ENCODE measurements around the gene GRIN2C.
"Not testable (repeated sequence)": the region's sequence is repeated elsewhere in the genome, so short reads cannot be mapped to it uniquely, and the experiment has no call there.

Gene GRIN2C

GRCh38 chr17:74879308-74879707 lies 19.6 kb upstream of the GRIN2C start:
- DNase-seq (ENCODE audit: low spot score), result no peak

GRCh38 chr17:74878658-74879057 lies 19.0 kb upstream of the GRIN2C start:
- no peak for DNase-seq (ENCODE audit: low spot score)

DNA sequence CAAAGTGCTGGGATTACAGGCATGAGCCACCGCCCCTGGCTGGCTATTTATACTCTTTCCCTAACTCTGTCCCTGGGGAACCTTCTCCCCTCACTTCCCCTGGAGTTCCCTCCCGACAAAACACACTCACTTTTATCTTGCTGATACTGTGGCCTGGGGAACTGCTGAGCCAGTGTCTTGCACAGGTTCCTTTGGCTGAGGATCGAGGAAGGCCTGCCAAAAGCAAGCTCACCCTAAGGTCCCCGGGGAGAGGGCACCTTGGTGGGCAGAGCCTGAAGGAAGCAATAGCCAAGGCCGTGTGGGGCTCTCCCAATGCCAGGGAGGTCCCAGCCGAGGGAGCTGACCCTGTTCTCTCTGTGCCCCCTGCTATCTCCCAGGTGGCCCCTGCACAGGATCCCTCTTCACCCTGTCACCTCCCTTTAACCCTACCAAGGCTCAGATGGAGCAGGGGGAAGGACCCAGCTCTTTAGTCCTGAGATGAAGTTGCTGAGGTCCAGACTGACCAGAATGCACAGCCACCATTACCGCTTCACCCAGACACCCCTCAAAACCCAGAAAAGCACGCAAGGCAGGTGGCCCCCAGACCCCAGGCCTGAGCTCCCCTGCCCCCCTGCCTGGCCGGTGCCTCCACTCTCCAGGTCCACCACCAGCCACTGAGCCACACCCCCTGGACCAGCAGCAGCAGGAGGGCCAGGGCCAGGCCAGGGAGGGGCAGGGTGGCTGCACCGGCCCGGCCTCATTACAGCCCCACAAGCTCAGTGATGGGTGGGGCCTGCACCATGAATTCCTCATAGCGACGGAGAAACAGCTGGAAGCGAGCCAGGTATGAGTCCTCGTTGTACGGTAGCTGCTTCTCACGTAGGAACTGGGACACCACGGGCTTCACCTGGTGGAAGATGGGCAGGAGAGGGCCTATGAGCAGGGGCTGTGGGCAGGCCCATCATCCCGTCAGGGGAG lies 18.2 kb upstream of the GRIN2C start:
- peak; percentile 63 for DNase-seq (ENCODE audit: low spot score)

DNA sequence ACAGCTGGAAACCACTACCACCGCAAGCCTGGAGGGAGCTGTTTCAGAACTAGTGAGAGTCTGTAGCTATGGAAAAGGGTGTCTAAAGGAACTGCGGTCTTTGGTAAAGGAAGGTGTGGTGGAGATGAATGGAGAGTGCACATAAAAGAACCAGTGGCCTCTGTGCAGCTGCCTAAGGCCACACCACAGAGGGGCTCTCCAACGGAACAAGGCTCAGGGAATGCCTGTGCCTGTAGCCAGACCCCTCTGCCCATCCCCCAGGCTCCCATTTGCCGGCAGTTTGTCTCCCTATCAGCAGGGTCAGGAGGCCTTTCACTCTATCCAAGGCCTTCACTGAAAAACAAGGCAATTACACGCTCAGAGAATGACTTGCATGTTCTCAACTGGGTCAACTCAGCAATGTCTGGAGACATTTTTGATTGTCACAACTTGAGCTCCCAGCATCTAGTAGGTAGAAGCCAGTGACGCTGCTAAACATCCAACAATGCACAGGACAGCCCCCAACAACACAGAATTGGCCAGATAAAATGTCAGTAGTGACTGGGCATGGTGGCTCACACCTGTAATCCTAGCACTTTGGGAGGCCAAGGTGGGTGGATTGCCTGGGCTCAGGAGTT lies 16.4 kb upstream of the GRIN2C start:
- no peak for DNase-seq (ENCODE audit: low spot score)

GRCh38 chr17:74875155-74875976 lies 15.7 kb upstream of the GRIN2C start:
- no peak for DNase-seq (ENCODE audit: low spot score)

DNA sequence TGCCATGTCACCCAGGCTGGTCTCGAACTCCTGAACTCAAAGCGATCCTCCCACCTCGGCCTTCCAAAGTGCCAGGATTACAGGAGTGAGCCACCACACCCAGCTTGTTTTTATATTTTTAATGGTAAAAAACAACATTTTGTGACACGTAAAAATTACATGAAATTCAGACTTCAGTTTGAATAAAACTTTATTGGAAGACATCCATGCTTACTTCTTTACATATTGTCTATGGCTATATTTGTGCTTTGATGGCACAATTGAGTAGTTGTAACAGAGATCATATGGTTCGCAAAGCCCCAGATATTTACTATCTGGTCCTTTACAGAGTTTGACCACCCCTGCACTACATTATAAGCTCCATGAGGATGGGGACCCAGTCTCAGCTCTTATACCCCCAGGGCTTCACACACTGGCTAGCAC lies 14.9 kb upstream of the GRIN2C start:
- DNase-seq (ENCODE audit: low spot score), result no peak

DNA sequence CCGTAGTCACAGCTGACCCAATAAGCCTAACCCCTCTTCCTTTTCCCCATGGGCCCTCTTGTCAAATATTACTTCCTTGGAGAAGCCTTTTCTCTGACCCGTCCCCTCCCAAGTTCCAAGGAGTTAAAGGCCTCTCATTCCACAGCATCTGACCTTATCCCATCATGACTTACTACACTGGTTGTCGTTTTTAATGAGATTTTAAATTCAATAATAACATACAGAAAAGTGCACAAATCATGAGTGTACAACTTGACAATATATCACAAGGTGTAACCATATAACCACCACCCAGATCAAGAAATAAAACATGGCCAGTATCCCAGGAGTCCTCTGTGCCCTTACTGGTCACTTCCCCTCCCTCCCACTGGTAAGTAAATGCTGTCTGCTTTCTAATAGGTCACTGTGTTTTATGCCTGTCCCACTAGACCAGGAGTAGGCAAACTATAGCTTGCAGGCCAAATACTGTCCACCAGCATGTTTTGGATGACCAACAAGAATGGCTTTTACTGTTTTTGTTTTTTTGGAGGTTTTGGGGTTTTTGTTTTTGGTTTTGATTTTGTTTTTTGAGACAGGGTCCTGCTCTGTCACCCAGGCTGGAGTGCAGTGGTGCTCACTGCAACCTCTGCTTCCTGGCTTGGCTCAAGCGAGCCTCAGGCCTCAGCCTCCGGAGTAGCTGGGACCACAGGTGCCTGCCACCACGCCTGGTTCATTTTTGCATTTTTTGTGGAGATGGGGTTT lies 14.4 kb upstream of the GRIN2C start:
- peak; percentile 51 for DNase-seq (ENCODE audit: low spot score)

- peak; percentile 100 for DNase-seq (ENCODE audit: low spot score)
Observed at GRCh38 chr17:74873037-74873873, 13.6 kb upstream of the GRIN2C start.

- no peak for DNase-seq (ENCODE audit: low spot score)
Observed at GRCh38 chr17:74872313-74873036, 12.8 kb upstream of the GRIN2C start, which contains the start of gene FDXR. FDXR (minus strand) TSS chr17:74872994; CDS start chr17:74872944, 50 bp downstream.

GRCh38 chr17:74871356-74872076 lies 11.8 kb upstream of the GRIN2C start:
- DNase-seq (ENCODE audit: low spot score), result no peak

GRCh38 chr17:74870512-74870911 lies 10.8 kb upstream of the GRIN2C start:
- DNase-seq (ENCODE audit: low spot score), result peak; percentile 43

GRCh38 chr17:74870028-74870427 lies 10.3 kb upstream of the GRIN2C start:
- DNase-seq (ENCODE audit: low spot score), result not testable (repeated sequence)

DNA sequence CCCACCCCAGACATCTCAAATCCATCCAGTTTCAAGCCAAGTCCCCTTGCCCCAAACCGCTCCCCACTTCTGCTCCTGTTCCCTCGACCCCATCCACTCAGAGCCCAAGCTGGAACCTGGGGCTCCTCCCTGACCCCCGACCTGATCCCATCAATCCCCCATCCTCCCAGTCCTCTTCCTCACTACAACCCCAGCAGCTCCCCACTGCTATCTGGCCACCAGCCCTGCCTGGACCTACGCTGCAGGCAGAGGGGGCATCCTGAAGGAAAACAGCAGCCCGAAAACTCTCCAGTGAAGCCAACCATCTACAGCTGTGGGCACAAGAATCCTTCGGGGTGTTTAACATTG lies 9.2 kb upstream of the GRIN2C start:
- DNase-seq (ENCODE audit: low spot score), result no peak

DNA sequence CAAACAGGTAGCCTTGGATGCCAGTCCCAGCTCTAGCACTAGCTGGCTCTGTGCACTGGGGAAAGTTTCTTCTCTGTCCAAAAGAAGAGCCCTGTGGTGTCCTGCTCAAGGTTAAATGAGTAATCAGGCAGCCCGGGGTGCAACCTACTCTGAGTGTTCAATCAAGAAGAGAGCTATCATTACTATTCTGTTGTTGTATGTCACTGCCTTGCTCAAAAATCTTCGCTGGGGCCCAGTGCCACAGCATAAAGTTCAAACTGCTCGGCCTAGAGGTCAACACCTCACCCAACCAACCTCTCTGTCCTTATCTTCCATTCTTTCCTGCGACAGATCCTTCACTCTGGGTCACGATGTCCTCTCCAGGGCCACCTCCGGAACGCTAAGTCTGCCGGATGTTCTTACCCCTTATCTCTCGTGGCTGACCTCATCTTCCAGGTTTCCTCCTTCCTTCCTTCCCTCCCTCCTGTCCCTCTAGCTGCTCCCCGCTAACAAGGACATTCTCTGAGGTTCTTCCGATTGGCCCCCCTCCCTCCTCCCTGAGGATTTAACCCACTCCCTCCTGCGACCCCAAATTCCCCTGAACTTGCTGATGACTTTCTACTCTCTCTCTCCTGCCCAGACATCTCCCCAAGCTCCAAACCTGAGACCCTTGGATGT lies 8.7 kb upstream of the GRIN2C start:
- DNase-seq (ENCODE audit: low spot score), result no peak

- DNase-seq (ENCODE audit: low spot score), result no peak
Observed at GRCh38 chr17:74866198-74866835, 6.6 kb upstream of the GRIN2C start.

- no peak for DNase-seq (ENCODE audit: low spot score)
Observed at GRCh38 chr17:74865504-74866197, 6.0 kb upstream of the GRIN2C start.

DNA sequence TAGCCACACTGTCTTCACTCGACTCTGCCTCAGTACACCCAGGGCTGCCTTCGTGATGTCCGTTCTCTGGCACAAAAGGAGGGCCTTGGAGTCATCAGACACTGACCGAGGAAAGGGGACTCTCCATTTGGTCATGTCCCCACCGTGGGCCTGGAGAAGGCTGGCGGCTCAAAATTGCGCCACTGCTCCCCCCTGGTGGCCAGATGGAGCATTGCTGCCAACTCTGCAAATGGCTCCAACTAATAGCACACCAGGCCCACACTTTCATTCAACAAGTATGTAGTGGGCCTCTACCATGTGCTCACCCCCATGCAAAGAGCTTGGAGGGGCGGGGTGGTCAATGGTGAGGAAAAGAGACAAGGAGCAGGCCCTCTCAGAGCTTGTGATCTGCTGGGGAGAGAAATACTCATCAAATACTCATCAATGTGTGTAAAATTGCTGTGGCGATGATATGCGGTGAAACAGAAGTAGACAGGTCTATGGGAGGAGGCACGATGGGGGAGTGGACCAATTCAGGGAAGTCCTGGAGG lies 5.2 kb upstream of the GRIN2C start:
- peak; percentile 66 for DNase-seq (ENCODE audit: low spot score)

Measured in kidney tubule cell (primary cell).